ENCODE data around the gene PDILT. TPM values are rescaled to one million over a fixed set of nuclear protein-coding genes. Genes with fewer than 3 reads are reported as not detected.
"Not testable (repeated sequence)": the region's sequence is repeated elsewhere in the genome, so short reads cannot be mapped to it uniquely, and the experiment has no call there.

The PDILT gene
- total RNA-seq, 2 experiments from 2014 or later: not detected

- peaks cover 1% of the 10 kb centered on the region for H3K27me3 Mint-ChIP-seq
- H3K4me3 Mint-ChIP-seq: no peak overlapping the region
- ATAC-seq (no peak), DNase-seq (no peak)
- ChIA-PET CTCF (no interaction called here), POLR2A (no interaction called here)
- no peaks in the 10 kb centered on the region for H3K9me3 Mint-ChIP-seq
- H3K36me3 Mint-ChIP-seq (ENCODE audit: low read depth): no peaks in the 10 kb centered on the region
- intact Hi-C loops (cut with micrococcal nuclease): no loop called here
- H3K27ac Mint-ChIP-seq: no peak overlapping the region
- TF ChIP-seq, protein P1, sequence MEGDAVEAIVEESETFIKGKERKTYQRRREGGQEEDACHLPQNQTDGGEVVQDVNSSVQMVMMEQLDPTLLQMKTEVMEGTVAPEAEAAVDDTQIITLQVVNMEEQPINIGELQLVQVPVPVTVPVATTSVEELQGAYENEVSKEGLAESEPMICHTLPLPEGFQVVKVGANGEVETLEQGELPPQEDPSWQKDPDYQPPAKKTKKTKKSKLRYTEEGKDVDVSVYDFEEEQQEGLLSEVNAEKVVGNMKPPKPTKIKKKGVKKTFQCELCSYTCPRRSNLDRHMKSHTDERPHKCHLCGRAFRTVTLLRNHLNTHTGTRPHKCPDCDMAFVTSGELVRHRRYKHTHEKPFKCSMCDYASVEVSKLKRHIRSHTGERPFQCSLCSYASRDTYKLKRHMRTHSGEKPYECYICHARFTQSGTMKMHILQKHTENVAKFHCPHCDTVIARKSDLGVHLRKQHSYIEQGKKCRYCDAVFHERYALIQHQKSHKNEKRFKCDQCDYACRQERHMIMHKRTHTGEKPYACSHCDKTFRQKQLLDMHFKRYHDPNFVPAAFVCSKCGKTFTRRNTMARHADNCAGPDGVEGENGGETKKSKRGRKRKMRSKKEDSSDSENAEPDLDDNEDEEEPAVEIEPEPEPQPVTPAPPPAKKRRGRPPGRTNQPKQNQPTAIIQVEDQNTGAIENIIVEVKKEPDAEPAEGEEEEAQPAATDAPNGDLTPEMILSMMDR (IDR thresholded peaks at IDR 0.05): no peak
- H3K4me1 Mint-ChIP-seq (ENCODE audit: low read depth): no peaks in the 10 kb centered on the region
These were observed 26.4 kb upstream of the PDILT start for GRCh38 chr16:20430948-20431347.

DNA sequence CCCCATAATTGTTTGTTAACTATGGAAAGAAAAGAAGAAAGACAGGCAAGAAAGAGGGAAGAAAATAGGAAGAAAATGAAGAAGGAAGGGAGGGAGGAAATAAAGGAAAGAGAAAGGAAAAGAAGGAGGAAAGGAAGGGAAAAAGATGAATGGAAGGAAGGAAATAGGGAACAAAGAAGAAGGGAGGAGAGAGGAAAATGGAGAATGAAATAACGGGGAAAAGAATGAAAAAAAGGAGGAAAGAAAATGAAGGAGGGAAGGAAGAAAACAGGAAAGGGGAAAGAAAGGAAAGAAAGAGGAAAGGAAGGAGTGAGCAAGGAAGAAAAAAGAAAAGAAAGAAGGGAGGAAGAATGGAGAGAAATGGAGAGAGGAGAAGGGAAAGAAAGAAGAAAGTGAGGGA is 25.9 kb upstream of the PDILT start:
- CTCF ChIA-PET; DNase-seq; H3K27ac Mint-ChIP-seq; ATAC-seq; POLR2A ChIA-PET; H3K36me3 Mint-ChIP-seq (ENCODE audit: low read depth); intact Hi-C loops (cut with micrococcal nuclease); H3K4me1 Mint-ChIP-seq (ENCODE audit: low read depth); H3K4me3 Mint-ChIP-seq; H3K9me3 Mint-ChIP-seq; H3K27me3 Mint-ChIP-seq: not testable (repeated sequence)

DNA sequence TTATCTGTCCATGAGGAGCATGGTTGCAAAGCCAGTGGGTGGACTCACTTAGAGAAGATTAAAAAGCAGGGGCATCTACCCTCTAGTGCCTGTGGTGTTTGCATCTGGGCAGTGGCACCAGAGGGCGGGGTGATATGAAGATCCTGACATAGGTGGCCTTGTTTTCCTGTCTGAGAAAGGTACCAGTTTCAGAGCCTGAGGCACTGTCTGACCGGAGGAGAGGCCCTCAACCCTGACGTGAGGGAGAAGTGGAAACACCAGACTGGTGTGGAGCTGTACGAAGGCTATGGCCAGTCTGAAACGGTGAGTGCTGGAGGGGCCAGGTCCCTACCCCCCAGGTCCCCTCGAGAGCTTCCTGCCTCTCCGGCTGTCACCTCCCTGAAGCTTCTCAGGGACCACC is 25.0 kb upstream of the PDILT start:
- DNase-seq; H3K9me3 Mint-ChIP-seq; ATAC-seq; H3K4me1 Mint-ChIP-seq (ENCODE audit: low read depth); H3K27ac Mint-ChIP-seq; H3K4me3 Mint-ChIP-seq; CTCF ChIA-PET; H3K36me3 Mint-ChIP-seq (ENCODE audit: low read depth); intact Hi-C loops (cut with micrococcal nuclease); H3K27me3 Mint-ChIP-seq: not testable (repeated sequence)
- POLR2A ChIA-PET: interaction anchor here (0.5 kb wide), 1 partner anchor 29 kb away, joined by 4 read pairs; no protein-coding TSS in a partner anchor

DNA sequence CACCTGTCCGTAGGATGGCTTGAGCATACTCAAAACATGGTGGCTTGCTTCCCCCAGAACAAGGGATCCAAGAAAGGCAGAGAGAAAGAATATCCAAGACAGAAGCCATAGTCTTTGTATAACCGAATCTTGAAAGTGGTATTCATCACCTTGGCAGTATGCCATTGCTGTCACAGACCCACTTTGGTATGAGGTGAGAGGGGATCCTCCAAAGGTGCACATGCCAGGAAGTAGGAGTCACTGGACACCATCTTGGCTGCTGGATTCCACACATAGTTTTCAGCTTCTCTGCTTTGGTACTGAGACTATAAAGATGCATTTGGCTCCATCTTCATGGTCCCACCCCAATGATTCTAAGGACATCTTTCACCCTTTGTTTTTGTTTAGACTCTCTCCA is 22.9 kb upstream of the PDILT start:
- H3K27me3 Mint-ChIP-seq; H3K36me3 Mint-ChIP-seq (ENCODE audit: low read depth); H3K4me3 Mint-ChIP-seq; H3K27ac Mint-ChIP-seq; H3K4me1 Mint-ChIP-seq (ENCODE audit: low read depth); DNase-seq; CTCF ChIA-PET; POLR2A ChIA-PET; H3K9me3 Mint-ChIP-seq; ATAC-seq; intact Hi-C loops (cut with micrococcal nuclease): not testable (repeated sequence)

GRCh38 chr16:20424129-20424866 is 19.8 kb upstream of the PDILT start:
- H3K4me1 Mint-ChIP-seq (ENCODE audit: low read depth): no peaks in the 10 kb centered on the region
- H3K9me3 Mint-ChIP-seq: no peaks in the 10 kb centered on the region
- H3K27ac Mint-ChIP-seq: no peak overlapping the region
- ATAC-seq: no peak
- H3K4me3 Mint-ChIP-seq: no peak overlapping the region
- intact Hi-C loops (cut with micrococcal nuclease): no loop called here
- no peaks in the 10 kb centered on the region for H3K36me3 Mint-ChIP-seq (ENCODE audit: low read depth)
- CTCF ChIA-PET: no interaction called here
- TF ChIP-seq, protein P1 (IDR thresholded peaks at IDR 0.05): no peak
- POLR2A ChIA-PET: no interaction called here
- DNase-seq: no peak
- peaks cover 3% of the 10 kb centered on the region for H3K27me3 Mint-ChIP-seq

DNA sequence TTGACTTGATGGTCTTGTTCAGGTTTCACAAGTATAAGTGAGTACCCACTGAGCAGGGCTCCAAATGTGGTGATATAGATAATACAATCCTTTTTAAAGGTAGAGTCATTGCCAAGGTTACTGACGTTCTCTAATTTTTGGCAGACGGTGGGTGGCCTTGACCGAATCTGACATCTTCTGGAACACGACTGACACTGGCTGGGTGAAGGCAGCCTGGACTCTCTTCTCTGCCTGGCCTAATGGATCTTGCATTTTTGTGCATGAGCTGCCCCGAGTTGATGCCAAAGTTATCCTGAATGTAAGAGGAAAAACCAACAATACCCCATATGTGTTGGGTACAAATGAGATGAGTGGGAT is 19.2 kb upstream of the PDILT start:
- H3K27ac Mint-ChIP-seq; H3K4me3 Mint-ChIP-seq; H3K4me1 Mint-ChIP-seq (ENCODE audit: low read depth); intact Hi-C loops (cut with micrococcal nuclease); H3K27me3 Mint-ChIP-seq; CTCF ChIA-PET; H3K36me3 Mint-ChIP-seq (ENCODE audit: low read depth); ATAC-seq; H3K9me3 Mint-ChIP-seq; POLR2A ChIA-PET; DNase-seq: not testable (repeated sequence)

DNA sequence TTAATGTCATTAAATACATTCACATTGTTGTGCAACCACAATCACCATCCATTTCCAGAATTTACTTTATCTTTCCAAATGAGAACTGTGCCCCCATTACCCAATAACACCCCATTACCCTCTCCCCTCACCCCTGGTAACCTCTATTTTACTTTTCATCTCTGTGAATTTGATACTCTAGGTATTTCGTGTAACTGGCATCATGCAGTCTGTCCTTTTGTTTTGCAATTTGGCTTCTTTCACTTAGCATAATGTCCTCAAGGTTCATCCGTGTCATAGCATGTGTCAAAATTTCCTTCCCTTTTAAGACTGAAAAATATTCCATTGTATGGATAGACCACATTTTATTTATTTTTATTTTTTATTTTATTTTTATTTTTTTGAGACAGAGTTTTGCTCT is 17.2 kb upstream of the PDILT start:
- POLR2A ChIA-PET, CTCF ChIA-PET: not testable (repeated sequence)

DNA sequence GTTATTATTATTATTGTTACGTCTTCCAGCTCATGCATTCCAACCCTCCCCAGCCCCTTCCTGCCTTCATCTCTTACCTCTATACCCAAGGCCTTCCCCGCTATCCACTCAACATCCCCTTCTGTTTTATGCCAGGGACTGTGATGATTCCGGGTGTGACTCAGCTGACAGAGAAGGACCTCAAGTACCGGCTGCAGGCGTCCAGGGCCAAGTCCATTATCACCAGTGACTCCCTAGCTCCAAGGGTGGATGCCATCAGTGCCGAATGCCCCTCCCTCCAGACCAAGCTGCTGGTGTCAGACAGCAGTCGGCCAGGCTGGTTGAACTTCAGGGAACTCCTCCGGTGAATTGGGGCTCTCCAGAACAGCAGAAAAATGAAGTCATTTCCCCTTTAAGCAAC is 14.6 kb upstream of the PDILT start:
- intact Hi-C loops (cut with micrococcal nuclease); H3K4me3 Mint-ChIP-seq; H3K9me3 Mint-ChIP-seq; DNase-seq; POLR2A ChIA-PET; H3K4me1 Mint-ChIP-seq (ENCODE audit: low read depth); H3K27ac Mint-ChIP-seq; H3K27me3 Mint-ChIP-seq; ATAC-seq; CTCF ChIA-PET; H3K36me3 Mint-ChIP-seq (ENCODE audit: low read depth): not testable (repeated sequence)

More for the DNA sequence above, 17.2 kb upstream of the PDILT start:
- H3K9me3 Mint-ChIP-seq; H3K27me3 Mint-ChIP-seq; DNase-seq; H3K27ac Mint-ChIP-seq; H3K4me1 Mint-ChIP-seq (ENCODE audit: low read depth); ATAC-seq; H3K36me3 Mint-ChIP-seq (ENCODE audit: low read depth); intact Hi-C loops (cut with micrococcal nuclease); H3K4me3 Mint-ChIP-seq: not testable (repeated sequence)
